CD4-positive, alpha-beta T cell treated with Interleukin-2 at 100 ng/mL for 4 hours (primary cell): ENCODE data around the gene ZNF276.

Experiments
- DNase-seq: peaks from one replicate; pipeline ENCODE4 v3.0.0-alpha.2; 2020; ENCODE audit warnings: low spot score

ZNF276 gene

GRCh38 chr16:89711601-89712273 lies 9.6 kb upstream of the ZNF276 start:
- peak; percentile 56 for DNase-seq

GRCh38 chr16:89712274-89712781 lies 9.0 kb upstream of the ZNF276 start:
- DNase-seq = no peak

- DNase-seq = no peak
Measured at GRCh38 chr16:89716493-89716892, 4.8 kb upstream of the ZNF276 start.

GRCh38 chr16:89716916-89717687 lies 4.2 kb upstream of the ZNF276 start:
- no peak for DNase-seq

- no peak for DNase-seq
Measured at GRCh38 chr16:89717688-89718505, 3.4 kb upstream of the ZNF276 start.

GRCh38 chr16:89720551-89720812 lies 855 bp upstream of the ZNF276 start:
- DNase-seq = no peak

- DNase-seq = peak; percentile 94
Measured at GRCh38 chr16:89721546-89722391, 432 bp downstream of the ZNF276 start.

- peak; percentile 88 for DNase-seq
Measured at GRCh38 chr16:89722392-89723278, 1.3 kb downstream of the ZNF276 start.

- peak; percentile 90 for DNase-seq
Measured at GRCh38 chr16:89723279-89724250, 2.2 kb downstream of the ZNF276 start.

- no peak for DNase-seq
Measured at GRCh38 chr16:89727406-89728120, 6.2 kb downstream of the ZNF276 start.

- no peak for DNase-seq
Measured at GRCh38 chr16:89729293-89729692, 8.0 kb downstream of the ZNF276 start.

- no peak for DNase-seq
Measured at GRCh38 chr16:89729863-89730593, 8.7 kb downstream of the ZNF276 start.

GRCh38 chr16:89730610-89731234 lies 9.4 kb downstream of the ZNF276 start:
- no peak for DNase-seq

- DNase-seq = no peak
Measured at GRCh38 chr16:89732142-89732917, 11.0 kb downstream of the ZNF276 start.

- DNase-seq = no peak
Measured at GRCh38 chr16:89732918-89733242, 11.5 kb downstream of the ZNF276 start.

- DNase-seq = no peak
Measured at GRCh38 chr16:89733322-89733721, 12.0 kb downstream of the ZNF276 start.

- DNase-seq = no peak
Measured at GRCh38 chr16:89733792-89734191, 12.5 kb downstream of the ZNF276 start.
